GM19240 (cell line): Measurements from ENCODE around the gene AHNAK.
"Not testable (repeated sequence)": the region's sequence is repeated elsewhere in the genome, so short reads cannot be mapped to it uniquely, and the experiment has no call there.

Experiments used
- DNase-seq: peaks from one replicate; pipeline ENCODE4 v3.0.0; 2011; ENCODE audit warnings: low spot score; ENCODE audit not compliant: insufficient read length

The AHNAK gene

DNA sequence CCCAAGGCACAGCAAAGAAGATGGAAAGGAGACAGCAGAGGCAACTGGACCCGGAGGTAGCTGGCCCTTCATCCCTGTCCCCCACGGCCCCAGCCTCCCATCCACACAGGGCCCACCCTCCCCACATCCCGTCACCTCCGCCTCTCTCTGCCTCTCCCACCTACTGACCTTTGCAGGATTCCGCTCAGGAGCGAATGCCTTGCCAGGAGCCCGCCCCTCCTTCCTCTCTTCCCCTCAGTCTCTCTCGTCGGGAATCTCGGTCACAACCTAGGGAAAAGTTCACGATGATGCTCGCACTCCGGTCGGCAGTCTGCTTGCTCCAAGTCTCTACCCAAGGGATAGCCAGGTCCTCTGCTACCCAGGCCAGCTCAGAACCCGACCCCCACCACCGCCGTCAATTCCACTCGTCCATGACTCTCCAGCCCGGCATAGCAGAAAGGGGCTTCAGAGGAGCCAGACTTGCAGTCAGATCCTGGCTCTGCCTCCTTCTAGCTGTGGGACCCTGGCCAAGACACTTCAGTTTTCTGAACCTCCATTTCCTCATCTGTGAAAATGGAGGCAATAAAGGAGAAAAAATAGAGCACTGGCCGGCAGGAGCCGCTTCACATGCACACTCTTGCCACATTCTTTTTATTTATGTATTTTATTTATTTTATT, 10.2 kb downstream of the AHNAK start:
- no peak for DNase-seq

DNA sequence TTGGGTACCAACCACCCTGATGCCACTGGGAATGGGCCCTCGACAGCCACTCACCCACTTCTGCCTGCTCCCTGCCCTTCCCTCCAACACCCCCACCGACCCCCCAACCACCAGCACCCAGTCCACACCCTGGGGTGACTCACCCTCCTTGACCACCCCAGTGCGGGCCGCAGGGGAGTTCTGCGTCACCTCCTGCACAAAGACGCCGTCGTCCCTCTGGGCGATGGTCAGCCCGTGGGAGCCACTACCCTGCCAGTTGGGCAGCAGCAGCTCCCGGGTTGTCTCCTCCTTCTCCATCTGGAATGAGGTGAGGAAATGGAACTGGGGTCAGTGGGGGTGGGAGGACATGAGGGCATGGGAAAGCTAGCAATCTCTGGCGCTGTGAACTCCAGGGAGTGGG, 10.8 kb downstream of the AHNAK start:
- no peak for DNase-seq

DNA sequence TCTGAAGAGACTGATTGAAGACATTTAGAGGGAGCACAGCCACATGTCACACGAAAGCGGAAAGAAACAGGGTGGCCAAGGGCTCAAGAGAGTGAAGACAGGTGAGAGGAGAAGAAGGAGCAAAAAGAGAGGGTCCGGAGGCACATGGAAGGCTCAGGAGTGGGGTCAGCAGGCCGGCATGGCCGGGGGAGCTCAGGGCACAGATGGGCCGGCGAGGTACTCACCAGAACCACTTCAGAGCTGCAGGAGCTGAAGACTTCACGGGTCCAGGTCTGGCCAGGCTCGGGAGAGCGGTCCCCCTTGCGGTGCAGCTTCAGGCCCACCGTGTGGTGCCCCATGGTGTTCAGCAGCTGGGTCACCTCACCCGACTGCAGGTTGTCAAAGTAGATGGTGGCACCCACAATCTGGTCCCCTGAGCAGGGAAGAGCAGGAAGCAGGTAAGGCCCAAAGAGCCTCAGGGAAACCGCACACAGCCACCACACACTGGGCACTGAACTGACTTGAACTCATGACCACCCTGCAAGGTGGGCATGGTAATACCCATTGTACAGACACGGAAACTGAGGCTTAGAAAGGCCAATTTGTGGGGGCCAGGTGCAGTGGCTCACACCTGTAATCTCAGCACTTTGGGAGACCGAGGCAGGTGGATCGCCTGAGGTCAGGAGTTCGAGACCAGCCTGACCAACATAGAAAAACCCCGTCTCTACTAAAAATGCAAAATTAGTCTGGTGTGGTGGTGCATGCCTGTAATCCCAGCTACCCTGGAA, 11.6 kb downstream of the AHNAK start:
- DNase-seq = no peak

DNA sequence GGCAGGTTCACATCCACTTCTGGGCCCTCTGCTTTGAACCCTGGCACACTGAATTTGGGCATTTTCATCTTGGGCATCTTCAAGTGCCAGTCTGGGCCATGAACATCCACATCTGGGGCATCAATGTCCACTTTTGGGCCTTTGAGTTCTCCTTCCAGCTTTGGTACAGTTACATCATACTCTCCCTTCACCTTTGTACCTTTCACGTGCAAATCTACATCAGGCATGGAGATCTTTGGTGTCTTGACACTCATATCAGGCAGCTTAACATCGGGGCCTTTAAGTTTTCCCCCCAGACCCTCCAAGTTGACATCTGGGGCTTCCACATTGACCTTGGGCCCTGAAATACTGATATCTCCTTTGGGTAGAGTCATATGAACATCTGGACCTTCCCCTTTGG, 14.5 kb downstream of the AHNAK start:
- DNase-seq = no peak

DNA sequence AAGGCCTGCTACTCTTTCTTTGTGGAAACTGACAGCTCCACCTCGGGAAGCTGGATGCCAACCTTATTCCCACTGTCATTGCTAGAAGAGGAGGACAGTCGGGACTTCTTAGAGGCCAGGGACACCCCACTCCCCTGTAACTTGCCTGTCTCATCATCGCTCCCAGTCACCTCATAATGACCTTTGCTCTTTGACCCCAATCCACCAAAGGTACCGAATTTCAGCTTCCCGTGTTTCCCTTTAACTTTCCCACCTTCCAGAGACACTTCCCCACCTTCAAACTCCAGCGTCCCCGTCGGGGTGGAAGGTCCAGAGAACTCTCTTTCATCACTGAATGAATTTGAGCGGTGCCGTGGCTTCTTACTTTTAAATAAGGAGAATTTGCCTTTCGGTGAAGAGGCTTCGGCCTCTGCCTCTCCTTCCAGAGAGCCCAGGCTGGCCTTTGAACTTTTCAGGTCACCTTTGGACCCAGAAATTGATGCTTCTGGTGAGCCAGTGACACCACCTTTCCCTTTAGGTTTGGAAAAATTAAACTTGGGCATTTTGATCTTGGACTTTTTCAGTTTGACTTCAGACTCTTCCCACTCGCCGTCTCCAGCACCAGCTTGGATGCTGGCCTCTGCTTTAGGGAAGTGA, 29.8 kb downstream of the AHNAK start:
- DNase-seq = no peak

DNA sequence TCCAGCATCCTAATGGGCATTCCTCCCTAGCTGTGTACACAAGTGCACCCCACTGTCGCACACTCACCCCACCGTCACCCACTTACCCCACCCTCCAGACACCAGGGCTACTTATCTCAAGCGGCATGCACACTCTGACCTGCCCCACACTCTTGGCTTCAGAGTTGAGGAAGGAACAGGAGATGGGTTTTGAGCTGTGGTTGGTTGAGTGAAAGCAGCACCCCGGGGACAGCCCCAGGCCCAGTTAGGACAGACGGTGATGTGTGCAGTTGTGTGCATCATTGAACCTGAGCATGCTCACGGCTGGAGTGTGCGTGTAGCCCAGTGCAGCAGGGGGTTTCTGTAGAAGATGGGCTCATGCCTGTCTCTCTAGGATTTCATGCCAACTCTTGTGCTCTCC, 32.5 kb downstream of the AHNAK start:
- DNase-seq = no peak

DNA sequence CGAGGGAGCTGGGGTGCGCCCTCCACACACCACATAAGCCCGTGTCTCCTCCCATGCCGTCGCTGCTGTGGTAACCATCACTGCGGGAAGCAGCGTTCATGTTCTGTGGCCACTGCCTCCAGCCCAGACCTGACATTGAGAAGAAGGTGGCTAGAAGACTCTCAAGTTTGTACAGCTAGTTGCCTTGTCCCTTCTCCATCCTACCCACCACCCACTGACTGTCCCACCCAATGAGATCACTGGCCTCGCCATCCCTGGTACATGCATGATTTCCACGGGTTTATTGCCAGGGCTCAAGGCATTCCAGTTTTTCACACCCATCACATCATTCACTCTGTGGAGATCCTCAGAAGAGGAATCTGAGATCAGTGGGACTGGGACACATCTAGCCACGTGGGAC, 33.0 kb downstream of the AHNAK start:
- no peak for DNase-seq

DNA sequence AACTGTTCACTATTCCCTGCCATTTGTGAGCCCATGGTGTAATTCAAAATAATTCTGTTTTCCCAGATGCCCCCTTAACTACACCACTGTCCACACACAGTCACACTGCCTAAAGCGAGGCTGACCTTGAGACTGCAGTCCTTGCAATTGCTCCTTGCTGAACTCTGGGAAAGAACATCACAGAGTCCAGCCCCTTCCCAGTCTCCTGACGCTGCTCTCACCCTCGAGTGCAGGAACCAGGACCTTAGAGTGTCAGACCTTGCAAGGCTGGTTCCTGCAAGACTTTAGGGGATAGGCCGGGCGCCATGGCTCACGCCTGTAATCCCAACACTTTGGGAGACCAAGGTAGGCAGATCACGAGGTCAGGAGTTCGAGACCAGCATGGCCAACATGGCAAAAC, 33.6 kb downstream of the AHNAK start:
- no peak for DNase-seq

DNA sequence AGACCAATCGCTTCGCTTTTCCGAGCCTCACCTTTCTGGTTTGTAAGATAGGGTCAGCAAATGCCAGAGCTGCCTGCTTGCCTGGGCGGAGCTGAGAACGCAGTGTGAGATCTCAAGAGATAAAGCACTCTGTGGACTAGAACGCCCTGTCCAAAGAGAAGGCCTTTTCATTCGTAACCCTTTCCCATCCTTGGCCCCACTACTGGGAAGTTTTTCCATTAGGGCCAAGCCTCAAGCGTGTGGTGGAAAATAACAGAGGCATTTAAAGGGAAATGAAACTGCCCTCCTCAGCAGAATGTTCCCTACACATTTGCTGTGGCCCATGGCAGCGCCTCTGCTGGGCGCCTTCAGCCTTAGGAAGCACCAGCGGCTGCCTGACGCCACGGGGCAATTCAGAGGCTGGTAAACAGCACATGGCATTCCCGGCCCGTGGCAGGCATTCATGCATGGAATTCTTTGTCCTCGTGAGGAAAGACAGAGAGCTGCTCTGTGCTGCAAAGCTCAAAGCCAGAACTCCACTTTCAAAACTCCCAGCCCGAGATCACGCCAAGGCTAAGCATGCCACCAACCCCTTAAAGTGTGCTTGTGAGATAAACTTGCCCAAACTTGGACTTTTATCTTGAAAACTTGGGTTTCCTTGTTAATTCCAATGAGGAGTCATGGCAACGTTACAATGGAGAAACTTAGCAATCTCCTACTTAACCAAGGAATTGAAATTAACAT, 38.1 kb downstream of the AHNAK start:
- DNase-seq = no peak

DNA sequence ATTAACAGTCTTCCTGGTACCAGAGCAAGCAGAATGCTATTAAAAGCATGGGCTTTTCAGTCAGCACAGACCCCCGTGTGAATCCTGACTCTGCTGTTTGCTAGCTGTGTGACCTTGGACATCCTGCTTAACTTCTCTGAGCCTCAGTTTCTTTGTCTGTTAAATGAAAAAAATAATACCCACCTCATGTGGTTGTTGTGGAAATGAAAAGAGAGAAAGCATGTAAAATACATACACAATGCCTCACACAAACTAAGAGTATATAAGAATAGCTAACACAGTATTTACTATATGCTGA, 39.5 kb downstream of the AHNAK start:
- DNase-seq = no peak

DNA sequence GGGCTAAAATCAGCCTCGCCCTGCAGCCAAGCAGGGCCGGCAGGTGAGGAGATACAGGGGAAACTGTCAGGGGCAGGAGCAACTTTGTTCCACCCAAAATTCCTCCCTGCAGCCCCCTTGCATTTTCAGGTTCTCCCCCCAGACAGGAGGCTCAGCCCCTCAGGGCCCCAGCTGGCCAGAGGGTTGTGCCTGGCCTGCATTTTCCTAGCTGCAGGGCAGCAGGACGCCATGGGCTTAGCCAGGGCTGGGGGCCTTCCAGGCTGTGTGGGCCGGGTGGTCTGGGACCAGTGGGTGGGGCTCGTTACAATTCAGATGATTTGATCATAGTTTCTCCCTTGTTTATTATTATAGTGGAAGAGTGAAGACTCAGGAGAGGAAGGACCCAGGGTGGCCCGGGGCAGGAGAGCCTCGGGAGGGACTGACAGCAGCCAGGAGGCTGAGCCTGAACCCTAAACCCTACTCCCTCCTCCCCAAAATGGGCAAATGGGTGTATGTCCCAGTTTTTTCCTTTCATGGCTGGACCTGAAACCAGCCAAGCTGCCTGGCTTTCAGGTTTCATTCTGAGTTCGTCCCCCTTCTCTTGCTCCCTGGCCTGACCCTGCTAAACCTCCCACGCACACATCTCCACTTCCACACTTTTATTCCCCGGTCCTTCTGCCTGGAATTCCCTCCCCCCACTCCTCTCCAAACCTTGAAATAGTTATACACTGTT, 40.0 kb downstream of the AHNAK start:
- DNase-seq = no peak

DNA sequence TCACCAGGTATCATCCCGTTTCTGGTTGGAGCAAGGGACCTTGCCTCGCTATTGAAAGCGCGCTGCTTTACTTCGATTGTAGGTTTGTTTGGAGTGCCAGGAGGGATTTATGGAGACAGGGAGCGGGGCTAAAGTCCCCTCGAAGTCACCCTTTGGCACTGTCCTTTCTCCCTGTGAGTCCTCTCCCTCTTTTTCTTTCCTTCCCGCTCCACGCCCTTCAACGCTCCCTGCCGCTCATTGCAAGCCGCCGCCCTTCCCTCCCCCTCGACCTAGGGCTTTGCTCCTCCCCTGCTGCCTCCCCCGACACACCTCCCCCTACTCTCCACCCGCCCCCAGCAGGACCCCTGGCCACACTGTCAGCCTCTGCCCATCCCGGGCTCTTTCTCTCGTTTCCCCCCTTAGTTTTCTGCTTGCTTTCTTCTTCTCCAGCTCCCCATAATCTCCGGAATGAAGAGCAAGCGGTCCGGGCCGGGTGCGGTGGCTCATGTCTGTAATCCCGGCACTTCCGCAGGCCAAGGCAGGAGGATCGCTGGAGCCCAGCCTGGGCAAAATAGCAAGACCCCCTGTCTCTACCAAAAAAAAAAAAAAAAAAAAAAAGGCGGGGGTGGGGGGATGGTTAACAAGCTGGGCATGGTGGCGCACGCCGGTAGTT, 41.0 kb downstream of the AHNAK start:
- DNase-seq = no peak

DNA sequence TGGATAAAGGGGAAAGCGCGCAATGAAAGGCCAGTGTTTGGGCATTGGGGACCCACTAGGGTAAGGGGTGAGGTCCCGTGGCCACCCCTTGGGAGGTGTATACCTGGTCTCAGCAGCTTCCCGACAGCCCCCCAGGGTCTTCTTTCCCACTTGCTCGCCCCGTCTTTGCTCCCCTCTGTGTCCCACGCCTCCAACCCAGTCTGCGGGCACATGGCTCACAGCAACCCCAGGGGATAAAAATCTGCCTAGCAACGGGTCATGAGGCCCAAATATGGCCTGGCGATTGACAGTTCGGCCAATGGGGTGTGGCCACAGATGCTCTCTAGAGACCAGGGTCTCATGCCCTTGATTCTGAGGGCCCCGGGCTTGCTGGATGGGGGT, 41.6 kb downstream of the AHNAK start:
- no peak for DNase-seq

DNA sequence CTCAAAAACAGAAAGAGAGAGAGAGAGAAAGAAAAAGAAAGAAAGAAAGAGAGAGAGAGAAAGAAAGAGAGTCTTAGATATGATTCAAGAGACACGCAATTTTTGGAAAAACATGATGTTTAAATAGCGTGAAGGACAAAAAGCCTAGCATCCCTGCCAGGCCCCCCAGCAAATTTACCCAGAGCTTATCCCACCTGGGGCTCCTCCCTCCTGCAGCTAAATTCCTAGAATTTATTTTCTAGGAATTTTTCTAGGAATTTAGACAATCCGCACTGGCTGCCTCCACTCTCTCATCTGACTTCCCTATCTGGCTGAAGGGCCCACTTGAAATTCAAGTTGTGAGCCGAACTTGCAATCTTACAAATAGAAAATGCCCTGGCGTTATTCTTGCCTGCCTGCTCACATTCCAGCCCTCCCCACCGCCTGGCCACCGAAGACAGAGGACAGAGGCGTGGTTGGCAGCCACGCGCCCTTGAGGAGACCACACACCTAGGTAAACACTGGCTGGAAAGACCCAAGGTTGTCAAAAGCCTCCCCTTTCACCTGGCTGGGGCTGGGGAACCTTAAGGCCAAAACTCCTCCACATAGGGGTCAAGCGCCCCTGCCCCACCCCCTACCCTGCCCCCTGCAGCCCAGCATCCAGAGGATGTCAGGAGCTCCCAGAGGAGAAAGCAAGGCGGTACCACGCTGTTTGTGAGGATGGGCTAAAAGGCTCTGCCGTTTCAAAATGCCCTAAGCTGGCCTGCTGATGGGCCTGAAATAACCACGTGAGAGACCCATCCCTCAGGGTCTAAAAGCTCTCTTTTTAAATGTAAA, 42.2 kb downstream of the AHNAK start:
- DNase-seq = no peak

DNA sequence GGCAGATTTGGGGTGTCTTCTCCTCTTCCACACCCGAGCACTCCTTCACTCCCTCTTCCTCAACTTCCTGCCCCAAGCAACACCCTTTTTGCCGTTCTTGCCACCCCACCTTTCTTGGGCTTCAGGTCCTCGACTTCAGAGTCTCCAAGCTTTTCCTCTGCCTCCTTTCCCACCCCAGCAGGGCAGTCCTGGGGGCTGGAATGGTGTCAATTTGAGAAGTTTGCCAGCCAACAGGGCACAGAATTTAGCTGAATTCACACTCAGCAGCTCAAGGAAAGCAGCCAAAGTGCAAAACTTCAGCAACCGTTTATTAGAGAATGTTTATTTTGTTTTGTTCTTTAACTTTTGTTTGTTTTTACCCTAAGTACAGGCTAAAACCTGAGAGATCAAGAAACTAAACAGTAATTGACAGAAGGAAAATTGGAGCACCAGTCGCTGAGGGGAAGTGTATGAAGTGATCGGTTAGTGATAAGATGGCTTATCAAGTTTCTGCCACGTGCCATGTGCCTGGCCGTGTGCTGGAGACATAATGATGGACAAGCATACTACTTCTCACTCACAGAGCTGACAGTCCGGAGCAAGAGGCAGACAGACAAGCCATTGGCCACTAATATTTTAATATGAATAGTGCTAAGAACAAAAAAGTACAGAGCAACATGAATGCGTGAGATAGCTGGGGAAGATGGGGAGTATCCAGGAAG, 44.4 kb downstream of the AHNAK start:
- DNase-seq = no peak

DNA sequence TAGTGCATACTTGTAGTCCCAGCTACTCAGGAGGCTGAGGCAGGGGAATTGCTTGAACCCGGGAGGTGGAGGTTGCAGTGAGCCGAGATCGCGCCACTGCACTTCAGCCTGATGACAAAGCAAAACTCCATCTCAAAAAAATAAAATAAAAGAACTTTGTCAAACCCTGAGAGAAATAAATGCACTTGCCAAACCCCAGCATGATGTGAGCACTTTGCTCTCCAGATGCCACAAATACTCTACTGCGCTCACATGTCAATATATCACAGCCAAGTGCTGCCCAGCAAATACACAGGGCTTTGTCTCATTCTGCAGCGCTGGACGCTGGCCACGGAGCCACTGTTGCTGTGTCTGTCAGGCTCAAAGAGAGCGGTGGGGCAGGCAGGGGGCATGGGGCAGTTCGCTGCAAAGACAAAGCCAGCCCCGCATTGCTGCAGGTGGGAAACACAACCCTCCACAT, 45.1 kb downstream of the AHNAK start:
- DNase-seq = no peak

DNA sequence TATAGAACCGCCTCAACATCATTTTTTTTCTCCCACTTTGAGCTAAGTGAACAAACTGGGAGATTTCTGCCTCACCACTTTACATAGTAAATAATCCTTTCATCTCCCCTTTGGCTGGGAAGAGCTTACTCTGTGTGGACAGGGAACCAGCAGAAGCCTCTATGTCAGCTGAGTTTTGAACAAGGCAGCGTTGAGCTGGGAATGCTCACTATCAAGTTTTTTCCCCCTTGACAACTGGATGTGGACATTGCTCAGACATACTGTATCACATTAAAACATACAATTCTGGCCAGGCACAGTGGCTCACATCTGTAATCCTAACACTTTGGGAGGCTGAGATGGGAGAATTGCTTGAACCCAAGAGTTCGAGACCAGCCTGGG, 46.0 kb downstream of the AHNAK start:
- DNase-seq = no peak

DNA sequence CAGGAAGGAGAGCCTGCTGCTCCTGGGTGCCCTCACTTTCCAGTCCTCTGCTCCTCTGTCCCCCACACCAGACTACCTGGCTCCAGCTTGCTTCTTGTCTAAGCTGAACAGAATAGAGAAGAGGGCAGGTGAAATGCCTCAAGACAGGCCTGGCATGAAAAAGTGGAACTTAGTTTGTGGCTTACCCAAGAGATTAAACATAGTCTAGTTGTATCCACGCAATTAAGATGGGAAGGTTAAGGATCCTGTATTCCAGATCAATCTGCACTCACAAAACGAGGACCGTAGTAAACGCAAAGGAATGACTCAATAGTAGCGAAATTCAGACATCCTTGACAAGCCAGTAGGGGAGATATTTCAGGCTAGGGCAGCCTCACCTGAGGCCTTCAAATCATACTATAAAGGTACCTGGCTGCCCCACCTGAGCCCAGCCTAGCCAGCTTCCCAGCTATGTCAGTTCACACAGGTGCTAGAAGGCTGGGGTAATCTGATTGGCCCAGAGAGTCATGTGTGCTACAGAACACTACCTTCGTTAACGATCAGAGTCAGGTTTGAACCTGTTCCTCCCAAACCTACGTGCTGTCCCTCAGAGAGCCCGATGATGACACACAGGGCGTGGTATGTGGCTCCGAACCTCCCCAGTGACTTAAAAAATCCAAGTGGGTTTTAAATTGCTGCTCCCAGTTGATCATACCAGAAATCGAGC, 46.5 kb downstream of the AHNAK start:
- DNase-seq = no peak

DNA sequence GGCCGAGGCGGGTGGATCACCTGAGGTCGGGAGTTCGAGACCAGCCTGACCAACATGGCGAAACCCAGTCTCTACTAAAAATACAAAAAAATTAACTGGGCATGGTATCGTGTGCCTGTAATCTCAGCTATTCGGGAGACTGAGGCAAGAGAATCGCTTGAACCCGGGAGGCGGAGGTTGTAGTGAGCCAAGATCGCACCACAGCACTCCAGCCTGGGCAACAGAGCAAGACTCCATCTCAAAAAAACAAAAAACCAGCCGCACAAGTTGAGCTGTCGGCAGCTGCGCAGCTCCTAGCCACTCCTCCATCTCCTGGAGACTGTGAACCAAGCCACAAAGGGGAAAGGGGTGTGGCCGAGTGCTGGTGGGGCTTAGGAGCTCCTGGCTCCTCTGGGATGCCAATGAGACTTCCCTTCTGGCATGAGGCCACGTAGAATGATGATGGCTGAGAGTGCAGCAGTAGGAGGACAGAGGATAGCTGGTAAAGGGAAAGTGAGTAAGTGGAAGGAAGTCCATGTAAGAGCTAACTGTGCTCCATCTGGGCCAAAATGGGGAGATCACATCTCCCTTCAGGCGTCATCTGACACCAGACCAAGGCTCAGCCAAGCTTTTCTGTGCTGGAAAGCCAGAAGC, 47.2 kb downstream of the AHNAK start:
- DNase-seq = not testable (repeated sequence)
